Skin of body (tissue), 2 donors: ENCODE measurements around the gene TMEM229A. TPM values are rescaled to one million over a fixed set of nuclear protein-coding genes. Genes with fewer than 3 reads are reported as not detected.
"Not testable (repeated sequence)": the region's sequence is repeated elsewhere in the genome, so short reads cannot be mapped to it uniquely, and the experiment has no call there.

Experiments
- DNase-seq: peaks from one replicate; lab custom pipeline; 2025; lab: John Stamatoyannopoulos, UW
- total RNA-seq: library from RNA; depleted of rRNA; stranded (reverse); fragments of >200 nt; gene quantifications from one replicate; pipeline ENCODE4 v1.2.3, GENCODE V29; 2014

Gene TMEM229A
- total RNA-seq, 1 donor from 2014 or later, result not detected

DNA sequence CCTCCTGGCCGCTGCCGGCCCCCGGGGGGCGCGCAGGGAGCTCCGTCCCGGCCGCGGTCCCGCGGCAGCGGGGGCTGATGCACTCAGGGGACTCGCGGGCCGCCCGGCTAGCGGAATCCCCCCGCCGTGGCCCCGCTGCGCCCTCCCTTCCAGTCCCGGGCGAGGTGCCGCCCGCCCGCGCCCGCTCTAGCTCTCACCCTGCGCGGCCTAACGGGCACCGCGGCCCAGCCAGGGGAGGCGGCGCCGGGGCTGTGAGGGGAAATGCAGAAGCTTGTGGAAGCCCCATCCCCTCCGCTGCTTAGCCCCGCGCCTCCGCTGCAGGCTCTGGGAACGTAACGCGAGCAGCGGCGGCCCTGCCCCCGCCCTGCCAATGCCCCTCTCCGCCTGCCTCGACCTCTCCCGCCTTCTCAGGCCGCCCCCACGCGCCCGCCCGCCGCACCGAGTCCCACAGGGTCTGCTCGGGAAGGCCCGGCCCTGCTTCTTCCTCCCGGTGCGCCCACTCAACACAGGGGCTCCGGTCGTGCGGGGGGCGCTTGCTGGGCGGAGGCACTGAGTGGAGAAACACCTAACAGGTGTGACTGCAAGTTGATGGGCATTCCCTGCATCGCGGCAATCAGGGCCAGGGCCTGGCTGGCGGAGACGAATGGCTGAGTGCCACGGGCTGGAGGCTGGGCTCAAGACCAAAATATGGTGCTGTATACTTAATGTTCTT, 384 bp upstream of the TMEM229A start:
- DNase-seq, result no peak

DNA sequence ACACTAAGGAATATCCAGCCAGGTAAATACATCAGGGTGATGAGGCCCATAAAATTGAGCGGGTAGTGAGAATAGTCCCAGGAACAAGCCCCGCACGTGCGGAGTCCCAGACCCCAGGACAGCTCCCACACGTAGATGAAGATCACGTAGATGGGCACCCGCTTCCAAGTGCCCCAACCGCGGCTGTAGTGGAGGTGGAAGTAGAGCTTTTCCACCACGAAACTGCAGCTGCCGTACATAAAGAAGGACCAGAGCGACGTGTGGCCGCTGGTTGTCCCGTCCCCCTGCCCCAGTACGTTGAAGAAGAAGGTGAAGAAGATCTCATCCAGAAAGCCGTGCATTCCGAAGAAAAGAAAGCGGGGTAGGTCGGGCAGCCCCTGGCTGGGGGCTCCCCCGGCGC, 948 bp downstream of the TMEM229A start:
- no peak for DNase-seq

GRCh38 chr7:124031406-124031805, 1.5 kb downstream of the TMEM229A start:
- DNase-seq, result no peak

- no peak for DNase-seq
Measured at GRCh38 chr7:124030964-124031363, 1.9 kb downstream of the TMEM229A start.

- DNase-seq, result no peak
Measured at GRCh38 chr7:124029396-124030188, 3.3 kb downstream of the TMEM229A start.

DNA sequence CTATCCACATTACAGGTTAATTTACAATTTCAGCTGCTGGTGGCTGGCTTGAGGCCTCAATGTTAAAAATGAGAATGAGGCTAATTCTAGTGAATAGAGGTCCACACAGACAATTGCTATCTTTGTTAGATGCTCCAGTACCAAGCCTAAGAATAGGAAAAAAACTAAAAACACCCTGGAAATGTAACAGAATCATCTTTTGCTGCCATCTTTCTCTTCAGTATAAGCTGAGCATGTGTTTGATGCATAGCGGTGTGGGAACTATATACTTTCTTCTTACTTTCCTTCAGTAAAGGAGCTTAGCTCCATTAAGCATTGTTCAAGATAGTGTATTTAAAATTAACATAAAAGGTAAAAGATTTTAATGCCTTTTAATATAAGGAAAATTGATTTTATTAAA, 5.6 kb downstream of the TMEM229A start:
- DNase-seq, result no peak

DNA sequence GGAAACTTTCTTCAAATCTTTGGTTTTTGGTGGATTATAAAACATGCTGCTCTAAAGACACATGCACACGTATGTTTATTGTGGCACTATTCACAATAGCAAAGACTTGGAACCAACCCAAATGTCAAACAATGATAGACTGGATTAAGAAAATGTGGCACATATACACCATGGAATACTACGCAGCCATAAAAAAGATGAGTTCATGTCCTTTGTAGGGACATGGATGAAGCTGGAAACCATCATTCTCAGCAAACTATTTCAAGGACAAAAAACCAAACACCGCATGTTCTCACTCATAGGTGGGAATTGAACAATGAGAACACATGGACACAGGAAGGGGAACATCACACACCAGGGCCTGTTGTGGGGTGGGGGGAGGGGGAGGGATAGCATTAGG, 8.5 kb downstream of the TMEM229A start:
- not testable (repeated sequence) for DNase-seq

GRCh38 chr7:124022551-124022950, 10.3 kb downstream of the TMEM229A start:
- no peak for DNase-seq

DNA sequence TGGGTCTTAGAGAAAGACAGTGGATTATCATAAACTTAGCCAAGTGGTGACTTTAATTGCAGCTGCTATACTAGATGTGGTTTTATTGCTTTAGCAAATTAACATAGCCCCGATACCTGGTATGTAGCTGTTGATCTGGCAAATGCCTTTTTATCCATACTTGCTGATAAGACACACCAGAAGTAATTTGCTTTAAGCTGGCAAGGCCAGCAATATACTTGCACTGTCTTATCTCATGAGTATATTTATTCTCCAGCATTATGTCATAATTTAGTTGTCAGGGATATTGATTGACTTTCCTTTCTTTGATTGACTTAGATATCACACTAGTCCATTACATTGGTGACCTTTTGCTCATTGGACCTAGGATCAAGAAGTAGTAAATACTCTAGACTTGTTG, 12.8 kb downstream of the TMEM229A start:
- DNase-seq, result no peak

GRCh38 chr7:124013306-124013705, 19.6 kb downstream of the TMEM229A start:
- no peak for DNase-seq

- DNase-seq, result no peak
Measured at GRCh38 chr7:124012864-124013263, 20.0 kb downstream of the TMEM229A start.

- DNase-seq, result no peak
Measured at GRCh38 chr7:124009321-124009720, 23.5 kb downstream of the TMEM229A start.

- DNase-seq, result not testable (repeated sequence)
Measured at GRCh38 chr7:124008296-124008695, 24.6 kb downstream of the TMEM229A start.

- no peak for DNase-seq
Measured at GRCh38 chr7:123999703-124000102, 33.2 kb downstream of the TMEM229A start.

DNA sequence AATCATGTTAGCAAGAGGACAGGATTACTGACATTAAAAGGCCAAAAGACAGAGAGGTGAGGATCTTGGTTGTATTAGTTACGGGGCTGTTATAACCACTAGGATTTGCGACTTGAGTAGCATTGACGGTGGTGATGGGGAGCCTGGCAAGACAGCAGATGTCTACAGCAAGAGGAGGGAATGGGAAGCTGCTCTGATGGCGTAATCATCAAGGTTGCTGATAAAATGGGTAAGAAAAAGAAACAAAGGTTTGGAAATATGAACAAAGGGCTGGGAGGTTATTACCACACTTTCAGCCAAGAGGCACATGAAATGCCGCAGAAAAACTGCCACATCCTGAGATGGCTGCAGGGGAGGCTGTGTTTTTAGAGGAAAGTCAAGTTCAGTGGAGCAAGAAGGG, 33.9 kb downstream of the TMEM229A start:
- no peak for DNase-seq

DNA sequence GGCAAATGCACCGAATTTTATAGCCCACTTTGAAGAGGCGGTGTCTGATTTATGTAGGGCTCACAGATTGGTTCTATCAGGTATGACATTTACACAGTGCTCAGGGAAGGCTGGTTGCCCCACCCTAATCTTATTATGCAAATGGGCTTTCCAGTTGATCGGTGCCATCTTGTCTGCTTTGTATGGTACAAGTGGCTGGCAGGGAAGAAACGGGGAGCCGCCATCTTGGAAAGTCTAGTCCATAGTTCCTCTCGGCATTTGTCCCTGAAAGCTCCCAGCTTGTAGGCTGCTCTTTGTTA, 36.6 kb downstream of the TMEM229A start:
- no peak for DNase-seq

DNA sequence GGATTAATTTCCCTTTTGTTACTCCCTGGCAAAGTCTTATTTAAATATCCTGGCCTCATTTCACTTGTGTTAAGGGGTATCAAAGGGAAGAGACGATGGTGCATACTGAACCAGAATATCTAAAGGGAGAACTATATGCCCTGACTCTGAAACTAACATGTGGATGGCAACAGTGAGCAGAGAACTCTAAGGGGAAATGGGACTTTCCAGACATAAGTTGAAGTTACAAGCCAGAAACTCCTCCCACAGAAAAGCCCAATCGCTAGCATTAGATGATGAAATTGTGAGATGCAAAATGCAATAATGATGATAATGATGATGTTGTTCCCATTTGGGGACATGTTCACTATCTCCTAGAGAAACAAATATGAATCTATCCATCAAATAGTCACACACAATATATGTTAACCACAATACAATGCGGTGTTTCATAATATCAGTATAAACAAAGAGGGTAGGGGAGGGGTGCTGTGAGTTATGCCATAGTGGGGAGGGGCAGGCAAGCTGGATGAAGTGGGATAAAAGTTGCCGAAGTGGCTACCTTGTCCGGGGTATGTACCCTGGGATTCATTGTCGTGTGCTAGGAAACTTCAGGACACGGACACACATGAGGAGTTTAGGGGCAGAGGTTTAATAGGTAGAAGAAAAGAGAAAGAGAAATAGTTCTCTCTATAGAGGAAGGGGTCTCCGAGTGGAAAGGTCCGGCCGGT, 37.1 kb downstream of the TMEM229A start:
- DNase-seq, result no peak

GRCh38 chr7:123994449-123994848, 38.4 kb downstream of the TMEM229A start:
- no peak for DNase-seq

GRCh38 chr7:123993996-123994395, 38.9 kb downstream of the TMEM229A start:
- no peak for DNase-seq

DNA sequence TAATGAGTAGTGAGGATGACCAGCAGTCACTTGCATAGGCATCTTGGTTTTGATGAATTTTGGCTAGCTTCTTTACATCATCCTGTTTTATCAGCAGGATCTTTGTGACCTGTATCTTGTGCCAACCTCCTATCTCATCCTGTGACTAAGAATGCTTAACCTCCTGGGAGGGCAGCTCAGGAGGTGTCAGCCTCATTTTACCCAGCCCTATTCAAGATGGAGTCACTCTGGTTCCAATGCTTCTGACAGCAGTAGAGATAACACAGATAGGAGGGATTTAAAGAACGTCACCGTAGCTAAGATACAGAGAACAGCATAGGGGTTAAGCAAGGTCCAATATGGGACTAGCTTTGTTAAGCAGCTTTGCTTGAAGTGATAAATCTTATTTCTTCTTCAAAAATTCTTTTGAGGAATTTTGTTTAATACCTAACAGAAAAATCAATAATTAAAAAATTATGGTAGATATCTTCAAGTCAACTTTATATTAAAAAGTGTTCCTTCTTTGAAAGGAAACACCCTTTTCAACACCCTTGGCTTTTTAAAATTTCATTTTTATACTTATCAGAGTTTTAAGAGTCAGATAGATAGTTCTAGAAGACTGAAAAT, 39.9 kb downstream of the TMEM229A start:
- DNase-seq, result no peak

- DNase-seq, result no peak
Measured at GRCh38 chr7:123987445-123987844, 45.4 kb downstream of the TMEM229A start.
